Measurements from ENCODE around the gene RBM44.

DNA sequence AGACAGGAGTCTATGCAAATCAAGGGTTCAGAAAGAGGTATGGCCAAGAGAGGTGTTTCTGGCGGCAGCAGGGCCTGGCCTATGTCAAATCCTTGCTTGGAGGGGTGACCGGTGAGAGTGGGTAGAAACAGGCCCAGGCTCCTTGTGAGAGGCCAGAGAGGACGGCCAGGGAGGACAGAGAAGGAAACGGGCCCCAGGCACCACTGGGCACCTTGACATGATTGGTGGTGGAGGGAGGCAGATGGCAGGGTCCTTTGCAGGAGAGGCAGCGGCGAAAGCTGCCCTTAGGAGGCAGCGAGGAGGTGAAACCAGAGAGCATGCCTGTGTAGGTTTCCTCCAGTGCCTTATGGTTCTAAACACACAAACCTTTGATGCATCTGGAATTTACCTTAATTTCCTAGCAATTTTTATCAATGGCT is 67.1 kb downstream of the RBM44 start:
- TF ChIP-seq POLR2A (IDR thresholded peaks at IDR 0.05; ENCODE audit: low read depth, low read length) (no peak), TAF1 (IDR thresholded peaks at IDR 0.05; ENCODE audit: borderline replicate concordance, low read depth, low read length) (no peak), POLR2AphosphoS5 (IDR thresholded peaks at IDR 0.05; ENCODE audit: low read depth, low read length) (no peak)

Measured in GM12892 (cell line).